ENCODE measurements around the gene PRSS48. TPM values are rescaled to one million over a fixed set of nuclear protein-coding genes. Genes with fewer than 3 reads are reported as not detected.
"Not testable (repeated sequence)": the region's sequence is repeated elsewhere in the genome, so short reads cannot be mapped to it uniquely, and the experiment has no call there.

Gene PRSS48
- total RNA-seq, 1 experiment from 2014 or later: not detected

DNA sequence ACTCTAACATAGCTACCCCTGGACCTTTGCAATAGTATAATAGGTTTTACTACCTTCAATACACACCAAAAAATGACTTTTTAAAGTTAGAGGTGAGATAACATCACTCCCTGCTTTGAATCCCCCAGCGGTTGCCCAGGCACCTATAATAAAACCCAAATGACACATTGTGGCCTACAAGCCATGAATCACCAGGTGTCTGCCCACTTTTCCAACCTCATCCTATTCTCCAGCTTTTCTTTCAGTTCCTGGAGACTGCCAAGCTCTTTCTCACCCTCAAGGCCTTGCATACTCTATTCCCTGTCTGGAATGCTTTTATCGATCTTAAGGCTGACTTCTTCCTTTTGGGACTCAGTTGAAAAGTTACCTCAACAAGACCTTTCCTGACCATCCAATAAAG, 16.4 kb upstream of the PRSS48 start:
- DNase-seq (ENCODE audit: low spot score): no peak

DNA sequence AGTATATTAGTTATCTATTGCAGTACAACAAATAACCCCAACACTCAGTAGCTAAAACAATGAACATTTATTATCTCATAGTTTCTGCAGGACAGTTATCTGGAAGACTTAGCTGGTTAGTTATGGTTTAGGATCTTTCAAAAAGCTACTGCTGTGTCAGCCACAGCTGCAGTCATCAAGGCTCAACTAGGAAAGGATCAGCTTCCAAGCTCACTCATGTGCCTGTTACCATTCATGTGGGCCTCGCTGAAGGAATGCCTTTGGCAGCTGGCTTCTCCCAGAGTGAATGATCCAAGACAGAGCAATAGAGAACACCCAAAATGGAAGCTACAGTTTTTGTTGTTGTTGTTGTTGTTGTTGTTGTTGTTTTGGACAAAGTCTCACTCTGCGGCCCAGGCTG, 13.5 kb upstream of the PRSS48 start:
- DNase-seq (ENCODE audit: low spot score): no peak

DNA sequence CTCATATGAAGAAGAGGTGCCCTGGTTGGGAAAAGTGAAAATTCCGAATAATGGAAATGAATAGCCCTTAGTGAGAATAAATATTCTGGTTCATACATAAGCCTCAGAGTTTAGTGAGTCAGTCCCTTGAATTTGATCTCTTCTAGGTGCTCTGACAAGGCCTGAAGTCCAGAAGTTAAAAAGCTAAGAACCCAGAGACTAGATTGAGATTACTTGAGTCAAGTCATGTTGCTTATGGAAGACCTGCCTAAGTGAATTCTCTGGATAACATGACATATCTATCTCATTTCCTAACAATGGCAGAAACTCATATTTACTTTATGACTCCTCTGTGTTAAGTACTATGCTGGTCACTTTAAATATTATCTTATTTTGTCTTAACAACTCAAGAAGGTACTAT, 10.5 kb upstream of the PRSS48 start:
- no peak for DNase-seq (ENCODE audit: low spot score)

DNA sequence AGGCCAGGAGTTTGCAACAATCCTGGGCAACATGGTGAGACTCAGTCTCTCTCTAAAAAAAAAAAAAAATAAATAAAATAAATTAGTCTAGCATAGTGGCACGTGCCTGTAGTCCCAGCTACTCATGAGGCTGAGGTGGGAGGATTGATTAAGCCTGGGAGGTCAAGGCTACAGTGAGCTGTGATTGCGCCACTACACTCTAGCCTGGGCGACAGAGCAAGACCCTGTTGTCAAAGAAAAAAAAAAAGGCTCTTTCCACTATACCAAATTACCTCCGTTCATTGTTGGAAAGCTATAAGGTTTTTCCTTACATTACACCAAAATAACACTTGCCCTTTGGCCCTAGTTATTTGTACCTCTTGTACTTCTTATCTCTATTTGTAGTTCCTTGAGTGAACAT, 9.9 kb upstream of the PRSS48 start:
- DNase-seq (ENCODE audit: low spot score): no peak

DNA sequence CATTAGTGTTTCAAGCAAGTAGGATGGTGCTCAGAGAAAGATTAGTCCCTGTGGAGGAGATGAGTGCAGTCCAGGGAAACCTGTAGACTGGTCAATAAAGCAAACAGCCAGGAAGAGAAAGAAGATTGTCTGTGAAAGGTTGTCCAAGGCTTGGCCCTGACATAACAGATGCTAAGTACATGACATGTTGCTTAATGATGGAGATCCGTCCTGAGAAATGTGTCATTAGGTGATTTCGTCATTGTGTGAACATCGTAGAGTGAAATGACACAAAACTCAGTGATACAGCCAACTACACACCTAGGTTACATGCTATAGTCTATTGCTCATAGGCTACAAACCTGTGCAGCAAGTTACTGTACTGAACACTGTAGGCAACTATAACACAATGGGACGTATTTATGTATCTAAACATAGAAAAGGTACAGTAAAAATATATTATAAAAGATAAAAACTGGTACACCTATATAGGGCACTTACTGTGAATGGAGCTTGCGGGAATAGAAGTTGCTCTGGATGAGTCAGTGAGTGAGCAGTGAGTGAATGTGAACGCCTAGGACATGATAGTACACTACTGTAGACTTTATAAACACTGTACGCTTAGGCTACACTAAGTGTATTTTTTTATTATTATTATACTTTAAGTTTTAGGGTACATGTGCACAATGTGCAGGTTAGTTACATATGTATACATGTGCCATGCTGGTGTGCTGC, 9.0 kb upstream of the PRSS48 start:
- DNase-seq (ENCODE audit: low spot score): no peak

DNA sequence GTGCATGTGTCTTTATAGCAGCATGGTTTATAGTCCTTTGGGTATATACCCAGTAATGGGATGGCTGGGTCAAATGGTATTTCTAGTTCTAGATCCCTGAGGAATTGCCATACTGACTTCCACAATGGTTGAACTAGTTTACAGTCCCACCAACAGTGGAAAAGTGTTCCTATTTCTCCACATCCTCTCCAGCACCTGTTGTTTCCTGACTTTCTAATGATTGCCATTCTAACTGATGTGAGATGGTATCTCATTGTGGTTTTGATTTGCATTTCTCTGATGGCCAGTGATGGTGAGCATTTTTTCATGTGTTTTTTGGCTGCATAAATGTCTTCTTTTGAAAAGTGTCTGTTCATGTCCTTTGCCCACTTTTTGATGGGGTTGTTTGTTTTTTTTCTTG, 8.1 kb upstream of the PRSS48 start:
- not testable (repeated sequence) for DNase-seq (ENCODE audit: low spot score)

GRCh38 chr4:151284534-151285245, 7.7 kb downstream of the PRSS48 start:
- DNase-seq (ENCODE audit: low spot score): no peak

DNA sequence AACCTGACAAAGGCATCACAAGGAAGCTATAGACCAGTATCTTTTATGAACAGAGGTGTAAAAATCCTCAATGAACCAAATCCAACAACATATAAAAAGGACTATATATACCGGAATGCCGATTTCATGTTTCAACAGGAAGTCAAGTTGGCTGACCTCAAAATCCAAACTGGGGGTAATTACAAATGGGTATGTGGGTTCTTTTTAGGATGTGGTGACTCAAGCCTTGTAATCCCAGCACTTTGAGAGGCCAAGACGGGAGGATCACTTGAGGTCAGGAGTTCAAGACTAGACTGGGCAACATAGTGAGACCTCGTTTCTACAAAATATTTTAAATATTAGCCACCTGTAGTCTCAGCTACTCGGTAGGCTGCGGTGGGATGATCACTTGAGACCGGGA, 10.4 kb downstream of the PRSS48 start:
- no peak for DNase-seq (ENCODE audit: low spot score)

DNA sequence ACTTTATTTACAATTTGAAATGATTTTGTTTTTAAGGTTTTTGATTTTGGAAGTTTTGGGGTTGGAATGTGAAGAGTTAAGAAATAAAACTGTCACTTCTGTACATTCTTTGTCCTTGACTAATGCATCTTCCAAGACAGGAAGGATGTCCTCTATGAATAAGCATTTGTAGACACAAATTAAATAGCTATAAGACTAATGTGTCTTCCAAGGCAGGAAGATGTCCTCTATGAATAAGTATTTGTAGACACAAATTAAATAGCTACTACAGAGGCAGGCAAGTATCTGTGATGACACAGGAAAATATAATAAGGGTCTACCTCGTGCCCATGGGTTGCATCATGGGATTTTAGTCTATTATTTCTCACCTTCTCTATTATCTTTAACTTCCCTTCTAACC, 14.5 kb downstream of the PRSS48 start:
- no peak for DNase-seq (ENCODE audit: low spot score)

DNA sequence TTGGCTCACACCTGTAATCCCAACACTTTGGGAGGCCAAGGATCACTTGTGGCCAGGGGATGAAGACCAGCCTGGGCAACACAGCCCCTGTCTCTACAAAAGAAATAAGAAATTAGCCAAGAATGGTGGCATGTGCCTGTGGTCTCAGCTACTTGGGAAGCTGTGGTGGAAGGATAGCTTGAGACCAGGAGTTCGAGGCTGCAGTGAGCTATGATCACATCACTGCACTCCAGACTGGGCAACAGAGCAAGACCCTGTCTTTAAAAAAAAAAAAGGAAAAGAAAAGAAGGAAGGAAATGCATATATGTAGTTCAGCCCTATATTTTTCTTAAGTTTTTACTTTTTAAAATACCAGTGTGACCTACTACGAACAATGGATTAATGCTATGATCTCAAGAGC, 15.1 kb downstream of the PRSS48 start:
- no peak for DNase-seq (ENCODE audit: low spot score)

DNA sequence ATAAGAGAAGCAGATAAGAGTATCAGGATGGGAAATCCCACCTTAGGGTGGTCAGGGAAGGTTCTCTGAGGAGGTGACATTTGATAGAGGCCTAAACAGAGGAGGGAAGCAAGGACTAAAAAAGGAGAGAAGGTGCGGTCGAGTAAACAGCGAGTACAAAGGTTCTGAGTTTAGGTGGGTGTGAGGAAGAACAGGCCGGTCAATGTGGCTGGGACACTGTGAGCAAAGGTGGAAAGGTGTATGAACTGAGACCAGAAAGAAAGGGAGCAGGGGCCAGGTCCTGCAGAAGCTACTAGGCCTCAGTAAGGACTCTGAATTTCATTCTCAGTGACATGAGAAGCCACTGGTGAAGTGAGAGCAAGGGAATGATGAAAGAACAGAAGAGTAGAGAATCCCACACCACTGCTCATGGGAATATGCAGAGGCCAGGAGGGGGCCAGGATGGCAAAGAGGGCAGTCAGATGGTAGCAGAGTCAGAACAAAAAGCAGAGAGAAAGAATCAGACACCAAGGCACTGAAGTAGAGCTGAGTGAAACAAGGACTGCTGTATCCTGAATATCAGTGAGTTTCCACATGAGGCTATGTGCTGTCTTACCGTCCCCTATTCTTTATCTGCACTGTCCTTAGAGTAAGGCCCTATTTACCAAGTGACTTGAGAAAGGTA, 18.0 kb downstream of the PRSS48 start:
- DNase-seq (ENCODE audit: low spot score): no peak

- DNase-seq (ENCODE audit: low spot score): no peak
Measured at GRCh38 chr4:151296227-151296626, 19.3 kb downstream of the PRSS48 start.

- DNase-seq (ENCODE audit: low spot score): no peak
Measured at GRCh38 chr4:151297170-151297569, 20.2 kb downstream of the PRSS48 start.

DNA sequence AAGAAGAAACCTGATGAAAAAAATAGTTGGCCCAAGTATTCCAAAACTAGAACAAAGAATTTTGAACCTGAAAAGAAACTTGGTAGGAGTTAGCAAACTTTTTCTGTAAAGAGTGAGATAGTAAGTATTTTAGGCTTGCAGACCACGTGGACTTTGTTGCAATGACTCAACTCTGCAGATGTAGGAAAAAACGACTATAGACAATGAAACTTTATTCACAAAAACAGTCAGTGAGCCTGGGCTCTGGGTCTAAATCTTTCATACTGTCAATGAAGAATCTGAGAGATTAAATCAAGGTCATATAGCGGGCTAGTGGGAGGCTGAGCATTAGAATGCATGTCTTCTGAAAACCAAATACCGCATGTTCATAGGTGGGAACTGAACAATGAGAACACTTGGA, 25.5 kb downstream of the PRSS48 start:
- DNase-seq (ENCODE audit: low spot score): no peak

DNA sequence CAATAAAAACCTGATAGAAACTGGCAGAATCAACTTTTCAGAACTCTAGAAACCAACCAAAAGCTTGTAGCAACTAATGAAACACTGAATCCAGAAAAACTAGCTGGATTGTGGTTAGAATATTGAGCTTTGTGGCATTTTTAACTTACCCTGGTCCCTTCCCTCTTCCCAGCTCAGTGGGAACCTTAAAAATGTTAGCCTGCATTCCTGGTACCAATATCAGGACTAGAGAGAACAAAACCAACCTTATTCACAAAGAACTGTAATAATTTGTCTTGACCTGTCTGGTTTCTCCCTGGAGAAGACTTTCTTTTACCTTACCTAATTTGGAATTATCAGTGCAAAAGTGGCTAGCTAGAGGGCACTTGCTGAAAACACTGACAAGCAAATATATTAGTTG, 27.3 kb downstream of the PRSS48 start:
- DNase-seq (ENCODE audit: low spot score): no peak

GRCh38 chr4:151304755-151305154, 27.8 kb downstream of the PRSS48 start:
- peak; percentile 24 for DNase-seq (ENCODE audit: low spot score)

GRCh38 chr4:151310124-151310728, 33.3 kb downstream of the PRSS48 start:
- no peak for DNase-seq (ENCODE audit: low spot score)

DNA sequence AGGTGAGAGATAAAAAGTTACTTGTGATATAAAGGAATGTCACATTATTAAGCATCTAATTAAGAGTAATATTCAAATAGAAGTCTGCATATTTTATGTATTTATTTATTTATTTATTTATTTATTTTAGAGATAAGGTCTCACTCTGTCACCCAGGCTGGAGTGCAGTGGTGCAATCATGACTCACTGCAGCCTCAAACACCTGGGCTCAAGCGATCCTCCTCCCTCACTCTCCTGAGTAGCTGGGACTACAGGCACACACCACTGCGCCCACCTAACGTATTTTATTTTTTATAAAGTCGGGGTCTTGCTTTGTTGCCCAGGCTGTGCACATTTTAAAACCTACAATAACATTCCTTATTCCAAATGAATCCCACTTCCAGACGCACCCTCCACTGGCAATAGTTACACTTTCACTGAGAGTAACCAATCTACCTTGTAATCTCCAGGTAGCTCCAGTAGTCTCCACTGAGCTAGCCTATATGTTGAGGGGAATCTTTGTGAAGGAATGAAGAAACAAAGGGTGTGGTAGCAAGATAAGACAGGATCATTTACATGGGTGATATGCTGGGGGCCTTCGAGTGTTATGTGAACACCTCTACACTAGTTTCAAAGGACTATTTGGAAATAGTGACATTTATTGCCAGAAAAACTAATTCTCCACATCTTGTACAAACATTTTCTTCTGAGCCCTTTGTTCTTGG, 36.5 kb downstream of the PRSS48 start:
- DNase-seq (ENCODE audit: low spot score): no peak

DNA sequence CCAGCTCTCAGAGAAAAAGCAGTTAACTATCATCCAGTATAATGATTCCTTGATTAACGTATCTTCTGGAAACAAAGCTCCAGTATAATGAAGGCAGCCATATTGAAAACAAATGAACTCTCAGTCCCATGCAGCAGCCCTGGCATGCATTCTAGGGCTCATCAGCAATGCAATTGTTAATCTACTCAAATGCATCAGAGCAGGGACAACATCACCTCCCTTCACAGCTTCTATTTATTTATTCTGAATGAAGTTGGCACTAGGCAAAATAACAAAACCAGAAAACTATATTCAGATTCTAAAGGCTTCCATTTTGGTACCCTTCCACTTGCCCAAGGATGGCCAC, 37.0 kb downstream of the PRSS48 start:
- DNase-seq (ENCODE audit: low spot score): no peak

GRCh38 chr4:151314479-151314878, 37.5 kb downstream of the PRSS48 start:
- DNase-seq (ENCODE audit: low spot score): no peak

- no peak for DNase-seq (ENCODE audit: low spot score)
Measured at GRCh38 chr4:151315212-151315886, 38.4 kb downstream of the PRSS48 start.

DNA sequence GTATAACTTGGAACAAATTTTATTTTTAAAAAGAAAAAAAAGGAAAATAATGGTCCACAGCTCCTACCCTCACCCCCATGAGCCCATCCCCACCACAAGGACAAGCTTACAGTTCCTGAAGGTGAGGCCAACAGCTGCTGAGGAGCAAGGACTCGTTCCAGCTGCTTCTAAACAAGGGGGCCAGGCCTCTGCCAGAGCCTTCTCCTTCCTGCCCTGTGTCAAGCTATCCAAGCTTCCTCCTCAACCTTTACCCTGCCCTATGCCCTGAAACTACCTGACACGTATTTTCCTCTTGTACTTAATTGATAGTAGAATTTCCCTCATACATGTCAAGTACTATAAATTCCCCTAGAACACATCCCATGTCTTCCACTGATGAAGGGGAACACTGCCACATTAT, 39.7 kb downstream of the PRSS48 start:
- no peak for DNase-seq (ENCODE audit: low spot score)

All from H4 (cell line).